SK-N-SH treated with all-trans-retinoic acid at 6 μM for 48 hours (cell line): Measurements from ENCODE around the gene REEP6.
A peak's percentile ranks its signal among the peaks of the same experiment; 100 is the strongest.
"Not testable (repeated sequence)": the region's sequence is repeated elsewhere in the genome, so short reads cannot be mapped to it uniquely, and the experiment has no call there.

ENCODE experiments used
- ATAC-seq: fragments of 200-7000 bp; cut with Tn5 transposase; 3 replicates; pipeline ENCODE4 v1.9.1; 2020; ENCODE audit warnings: mild to moderate bottlenecking, moderate library complexity
- ARNTL ChIP-seq: fragments of 450-650 bp; formaldehyde crosslinking; IDR thresholded peaks from 2 replicates; pipeline ENCODE4 v1.5.0; 2020; ENCODE audit warnings: low read depth, mild to moderate bottlenecking, moderate library complexity, borderline replicate concordance
- BACH2 ChIP-seq: fragments of 250-450 bp; sonication (Bioruptor Pico); IDR thresholded peaks from 2 replicates; pipeline ENCODE4 v1.9.0; 2021; ENCODE audit warnings: mild to moderate bottlenecking, borderline replicate concordance
- CREB5 ChIP-seq: fragments of 250-450 bp; sonication (Bioruptor Pico); IDR thresholded peaks from 2 replicates; pipeline ENCODE4 v1.5.1; 2020; ENCODE audit warnings: low read depth, mild to moderate bottlenecking, moderate library complexity
- CSDC2 ChIP-seq: fragments of 250-450 bp; sonication (Bioruptor Pico); IDR thresholded peaks from 2 replicates; pipeline ENCODE4 v1.5.0; 2020; ENCODE audit warnings: mild to moderate bottlenecking, moderate library complexity
- CSRNP3 ChIP-seq: fragments of 250-450 bp; sonication (Bioruptor Pico); IDR thresholded peaks from 2 replicates; pipeline ENCODE4 v1.5.1; 2021; ENCODE audit warnings: mild to moderate bottlenecking, moderate library complexity
- ESRRG ChIP-seq: fragments of 250-450 bp; sonication (Bioruptor Pico); IDR thresholded peaks from 2 replicates; pipeline ENCODE4 v1.6.1; 2021; ENCODE audit warnings: mild to moderate bottlenecking
- GLIS3 ChIP-seq: fragments of 250-450 bp; sonication (Bioruptor Pico); IDR thresholded peaks from 2 replicates; pipeline ENCODE4 v1.5.0; 2020; ENCODE audit warnings: mild to moderate bottlenecking, moderate library complexity
- ISL1 ChIP-seq: fragments of 250-450 bp; sonication (Bioruptor Pico); IDR thresholded peaks from 2 replicates; pipeline ENCODE4 v2.1.2; 2022; ENCODE audit warnings: mild to moderate bottlenecking, moderate library complexity
- OSR1 ChIP-seq: fragments of 250-450 bp; sonication (Bioruptor Pico); IDR thresholded peaks from 2 replicates; pipeline ENCODE4 v1.8.0; 2022; ENCODE audit warnings: moderate library complexity, mild to moderate bottlenecking, inconsistent platforms
- PATZ1 ChIP-seq: fragments of 250-450 bp; sonication (Bioruptor Pico); IDR thresholded peaks from 2 replicates; pipeline ENCODE4 v1.8.0; 2020; ENCODE audit warnings: mild to moderate bottlenecking, moderate library complexity, borderline replicate concordance
- PPARA ChIP-seq: fragments of 250-450 bp; sonication (Bioruptor Pico); IDR thresholded peaks from 2 replicates; pipeline ENCODE4 v1.5.0; 2020; ENCODE audit warnings: mild to moderate bottlenecking, borderline replicate concordance
- RARB ChIP-seq: fragments of 250-450 bp; sonication (Bioruptor Pico); IDR thresholded peaks from 2 replicates; pipeline ENCODE4 v1.8.0; 2021; ENCODE audit warnings: mild to moderate bottlenecking, moderate library complexity
- SNAI2 ChIP-seq: fragments of 250-450 bp; sonication (Bioruptor Pico); IDR thresholded peaks from 2 replicates; pipeline ENCODE4 v1.5.0; 2020; ENCODE audit warnings: mild to moderate bottlenecking, moderate library complexity
- TCF4 ChIP-seq: fragments of 250-450 bp; sonication (Bioruptor Pico); IDR thresholded peaks from 2 replicates; pipeline ENCODE4 v1.8.0; 2021; ENCODE audit warnings: mild to moderate bottlenecking, moderate library complexity, borderline replicate concordance
- TOX ChIP-seq: fragments of 250-450 bp; sonication (Bioruptor Pico); IDR thresholded peaks from 2 replicates; pipeline ENCODE4 v1.8.0; 2021; ENCODE audit warnings: mild to moderate bottlenecking, moderate library complexity, borderline replicate concordance
- TSHZ2 ChIP-seq: fragments of 250-450 bp; sonication (Bioruptor Pico); IDR thresholded peaks from 2 replicates; pipeline ENCODE4 v1.5.0; 2020; ENCODE audit warnings: mild to moderate bottlenecking, moderate library complexity
- ZC3H10 ChIP-seq: fragments of 250-450 bp; sonication (Bioruptor Pico); IDR thresholded peaks from 2 replicates; pipeline ENCODE4 v1.5.1; 2021; ENCODE audit warnings: mild to moderate bottlenecking, moderate library complexity
- ZFP3 ChIP-seq: fragments of 250-450 bp; sonication (Bioruptor Pico); IDR thresholded peaks from 2 replicates; pipeline ENCODE4 v1.5.0; 2020; ENCODE audit warnings: mild to moderate bottlenecking, moderate library complexity
- ZFP30 ChIP-seq: fragments of 450-650 bp; formaldehyde crosslinking; IDR thresholded peaks from 2 replicates; pipeline ENCODE4 v1.5.0; 2022; ENCODE audit warnings: mild to moderate bottlenecking, moderate library complexity
- ZNF565 ChIP-seq: fragments of 450-650 bp; formaldehyde crosslinking; conservative IDR thresholded peaks from 2 replicates; pipeline ENCODE4 v1.5.0; 2020; ENCODE audit warnings: low read depth, mild to moderate bottlenecking, moderate library complexity
- ZNF70 ChIP-seq: fragments of 450-650 bp; formaldehyde crosslinking; IDR thresholded peaks from 2 replicates; pipeline ENCODE4 v1.5.0; 2020; ENCODE audit warnings: mild to moderate bottlenecking, moderate library complexity
- ZNF8 ChIP-seq: fragments of 450-650 bp; formaldehyde crosslinking; IDR thresholded peaks from 2 replicates; pipeline ENCODE4 v1.5.0; 2020; ENCODE audit warnings: mild to moderate bottlenecking, moderate library complexity

Gene REEP6

GRCh38 chr19:1532003-1532402 is 41.0 kb downstream of the REEP6 start:
- ATAC-seq = no peak
- TF ChIP-seq ZNF565 (CRISPR knock-in tag) (no peak), CSDC2 (CRISPR knock-in tag) (no peak), BACH2 (CRISPR knock-in tag) (no peak), ARNTL (CRISPR knock-in tag) (no peak), GLIS3 (CRISPR knock-in tag) (no peak), SNAI2 (no peak), CREB5 (CRISPR knock-in tag) (no peak), ISL1 (no peak), ZC3H10 (CRISPR knock-in tag) (no peak), ZFP3 (CRISPR knock-in tag) (no peak), TCF4 (CRISPR knock-in tag) (no peak), ZNF8 (CRISPR knock-in tag) (no peak)

- no peak; the same call in 1 of the 3 replicates for ATAC-seq
These were observed 42.6 kb downstream of the REEP6 start for GRCh38 chr19:1533510-1534150.

GRCh38 chr19:1534972-1535371 is 44.0 kb downstream of the REEP6 start:
- TF ChIP-seq ESRRG (CRISPR knock-in tag) = no peak
- no peak for TF ChIP-seq ZNF565 (CRISPR knock-in tag)
- TF ChIP-seq ARNTL (CRISPR knock-in tag) = no peak
- TF ChIP-seq, all 23 proteins: peak for 0
- ATAC-seq = no peak

More at GRCh38 chr19:1533510-1534150, 42.6 kb downstream of the REEP6 start:
- no peak for TF ChIP-seq PPARA (CRISPR knock-in tag)
- TF ChIP-seq OSR1 (CRISPR knock-in tag) = no peak

GRCh38 chr19:1535699-1536098 is 44.7 kb downstream of the REEP6 start:
- ATAC-seq = not testable (repeated sequence)

GRCh38 chr19:1538978-1539377 is 48.0 kb downstream of the REEP6 start:
- TF ChIP-seq ZNF565 (CRISPR knock-in tag) (no peak), CSDC2 (CRISPR knock-in tag) (no peak), ARNTL (CRISPR knock-in tag) (no peak), PATZ1 (CRISPR knock-in tag) (no peak), ESRRG (CRISPR knock-in tag) (no peak), TOX (CRISPR knock-in tag) (no peak), PPARA (CRISPR knock-in tag) (no peak), RARB (CRISPR knock-in tag) (no peak), CREB5 (CRISPR knock-in tag) (no peak), ZNF8 (CRISPR knock-in tag) (no peak), ISL1 (no peak), ZFP30 (CRISPR knock-in tag) (no peak), GLIS3 (CRISPR knock-in tag) (no peak), TCF4 (CRISPR knock-in tag) (no peak), TSHZ2 (CRISPR knock-in tag) (no peak), BACH2 (CRISPR knock-in tag) (no peak), CSRNP3 (CRISPR knock-in tag) (no peak), ZNF70 (CRISPR knock-in tag) (no peak), ZC3H10 (CRISPR knock-in tag) (no peak)
- ATAC-seq = peak; percentile 14; the same call in 1 of the 3 replicates

GRCh38 chr19:1539749-1540148 is 48.8 kb downstream of the REEP6 start:
- not testable (repeated sequence) for ATAC-seq
